ENCODE results near the gene AASDH. TPM values are rescaled to one million over a fixed set of nuclear protein-coding genes. Genes with fewer than 3 reads are reported as not detected.

Gene AASDH
- total RNA-seq, 1 experiment from 2014 or later, result 3.8 TPM

- DNase-seq (ENCODE audit: low read depth), result no peak
Measured at GRCh38 chr4:56315543-56315942, 71.7 kb downstream of the AASDH start.

GRCh38 chr4:56315041-56315440, 72.2 kb downstream of the AASDH start:
- DNase-seq (ENCODE audit: low read depth), result no peak

GRCh38 chr4:56314207-56314915, 72.9 kb downstream of the AASDH start:
- no peak for DNase-seq (ENCODE audit: low read depth)

GRCh38 chr4:56313132-56313531, 74.2 kb downstream of the AASDH start:
- DNase-seq (ENCODE audit: low read depth), result no peak

- DNase-seq (ENCODE audit: low read depth), result no peak
Measured at GRCh38 chr4:56311299-56311975, 75.9 kb downstream of the AASDH start.

- DNase-seq (ENCODE audit: low read depth), result no peak
Measured at GRCh38 chr4:56310401-56311125, 76.7 kb downstream of the AASDH start.

GRCh38 chr4:56308384-56308783, 78.9 kb downstream of the AASDH start:
- DNase-seq (ENCODE audit: low read depth), result no peak

- no peak for DNase-seq (ENCODE audit: low read depth)
Measured at GRCh38 chr4:56307423-56307822, 79.9 kb downstream of the AASDH start.

- no peak for DNase-seq (ENCODE audit: low read depth)
Measured at GRCh38 chr4:56305390-56305789, 81.9 kb downstream of the AASDH start.

- no peak for DNase-seq (ENCODE audit: low read depth)
Measured at GRCh38 chr4:56303921-56304320, 83.4 kb downstream of the AASDH start.

GRCh38 chr4:56302760-56303159, 84.5 kb downstream of the AASDH start:
- DNase-seq (ENCODE audit: low read depth), result no peak

GRCh38 chr4:56301997-56302496, 85.2 kb downstream of the AASDH start:
- no peak for DNase-seq (ENCODE audit: low read depth)

GRCh38 chr4:56301181-56301996, 85.9 kb downstream of the AASDH start:
- peak; percentile 66 for DNase-seq (ENCODE audit: low read depth)

GRCh38 chr4:56298236-56298635, 89.1 kb downstream of the AASDH start:
- no peak for DNase-seq (ENCODE audit: low read depth)

GRCh38 chr4:56297776-56298175, 89.5 kb downstream of the AASDH start:
- no peak for DNase-seq (ENCODE audit: low read depth)

GRCh38 chr4:56296526-56296925, 90.8 kb downstream of the AASDH start:
- no peak for DNase-seq (ENCODE audit: low read depth)

GRCh38 chr4:56293121-56293520, 94.2 kb downstream of the AASDH start:
- DNase-seq (ENCODE audit: low read depth), result no peak

- no peak for DNase-seq (ENCODE audit: low read depth)
Measured at GRCh38 chr4:56289934-56290333, 97.4 kb downstream of the AASDH start.

GRCh38 chr4:56288663-56289062, 98.6 kb downstream of the AASDH start:
- no peak for DNase-seq (ENCODE audit: low read depth)
